Activated gamma-delta T cell treated with Interleukin-2 at 50 U/mL for 16 hours (primary cell): Measurements from ENCODE around the gene CACNA1B.
"Not testable (repeated sequence)": the region's sequence is repeated elsewhere in the genome, so short reads cannot be mapped to it uniquely, and the experiment has no call there.

Experiments used
- DNase-seq: peaks from one replicate; pipeline ENCODE4 v3.0.0-alpha.2; 2020

The CACNA1B gene

DNA sequence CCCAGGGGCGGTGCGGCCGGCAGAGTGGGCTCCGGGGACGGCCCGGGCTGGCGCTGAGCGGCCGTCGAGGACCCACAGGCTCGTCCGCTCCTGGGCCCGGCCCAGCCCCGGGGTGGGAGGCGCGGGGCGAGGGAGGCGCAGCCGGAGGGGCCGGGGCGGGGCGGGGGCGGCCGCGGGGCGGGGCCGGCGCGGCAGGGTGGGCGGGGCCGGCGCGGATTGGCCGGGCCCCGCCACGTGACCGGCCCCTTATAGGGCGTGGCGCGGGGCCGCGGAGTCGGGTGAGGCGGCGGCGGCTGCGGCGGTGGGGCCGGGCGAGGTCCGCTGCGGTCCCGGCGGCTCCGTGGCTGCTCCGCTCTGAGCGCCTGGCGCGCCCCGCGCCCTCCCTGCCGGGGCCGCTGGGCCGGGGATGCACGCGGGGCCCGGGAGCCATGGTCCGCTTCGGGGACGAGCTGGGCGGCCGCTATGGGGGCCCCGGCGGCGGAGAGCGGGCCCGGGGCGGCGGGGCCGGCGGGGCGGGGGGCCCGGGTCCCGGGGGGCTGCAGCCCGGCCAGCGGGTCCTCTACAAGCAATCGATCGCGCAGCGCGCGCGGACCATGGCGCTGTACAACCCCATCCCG lies at the start of gene CACNA1B:
Gene CACNA1B, plus strand, starts transcription at position 277 of the 617 bp plus-strand sequence. Its CDS starts 152 bp downstream, at position 429.
- not testable (repeated sequence) for DNase-seq

DNA sequence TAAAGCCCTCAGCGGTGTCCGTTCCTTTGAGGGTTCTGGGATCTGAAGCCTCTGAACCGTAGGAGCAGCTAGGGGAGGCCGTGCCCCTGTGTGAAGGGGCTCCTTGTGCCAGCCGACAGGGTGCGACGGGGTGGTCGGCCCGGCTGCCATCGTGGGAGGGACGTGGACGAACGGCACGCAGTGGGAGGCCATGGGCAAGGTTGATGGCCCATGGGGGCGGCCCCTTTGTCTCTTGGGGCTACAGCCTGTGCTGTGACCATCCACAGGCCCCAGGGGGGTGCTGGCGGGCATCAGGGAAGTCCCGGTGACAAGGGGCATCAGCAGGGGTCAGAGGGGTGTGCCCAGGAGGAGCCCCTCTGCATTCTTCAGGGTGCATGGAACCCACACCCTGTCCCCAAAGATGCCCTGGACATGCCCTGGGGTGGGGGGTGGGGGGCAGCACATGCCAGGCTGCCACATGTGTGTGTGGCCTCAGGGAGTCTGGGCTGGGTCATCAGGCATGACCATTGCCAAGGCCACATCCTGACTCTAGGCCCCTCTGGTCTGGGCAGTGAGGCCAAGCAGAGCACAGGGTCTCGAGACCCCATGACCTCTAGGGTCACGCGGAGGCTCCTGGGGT lies 49.6 kb upstream of the CACNA1B start:
- no peak for DNase-seq

DNA sequence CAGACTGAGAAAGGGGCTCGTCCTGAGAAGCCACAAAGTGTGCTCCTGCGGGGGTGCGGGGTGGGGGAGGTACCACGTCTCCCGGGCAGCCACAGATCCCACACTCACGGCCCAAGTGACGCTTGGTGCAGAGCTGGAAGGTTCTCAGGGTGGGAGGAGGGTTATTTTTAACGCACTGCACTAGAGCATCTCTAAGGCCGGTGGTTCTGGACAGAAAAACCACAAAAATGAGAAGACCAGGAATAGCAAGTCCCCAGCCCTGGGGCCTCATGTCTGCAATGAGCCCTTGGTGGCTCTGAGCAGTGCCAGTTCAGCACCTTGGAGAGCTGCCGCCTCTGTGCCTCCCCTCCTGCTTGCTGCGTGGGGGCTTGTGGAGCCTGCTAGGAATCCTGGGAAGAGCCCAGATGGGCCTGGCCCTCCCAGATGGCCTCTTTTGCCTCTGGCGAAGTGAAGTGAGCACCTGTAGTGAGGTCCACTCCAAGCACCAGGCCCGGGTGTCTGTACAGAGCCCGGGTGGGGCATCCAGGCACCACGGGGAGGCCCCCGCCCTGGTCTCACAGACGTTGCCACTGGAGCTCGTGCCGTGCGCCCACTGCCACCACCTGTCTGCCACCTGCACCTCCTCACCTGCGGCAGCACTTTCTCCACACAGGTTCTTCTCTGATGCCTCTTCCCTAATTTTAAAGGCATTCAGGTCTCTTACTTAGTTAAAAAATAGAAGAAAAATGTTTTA lies 48.9 kb upstream of the CACNA1B start:
- no peak for DNase-seq

DNA sequence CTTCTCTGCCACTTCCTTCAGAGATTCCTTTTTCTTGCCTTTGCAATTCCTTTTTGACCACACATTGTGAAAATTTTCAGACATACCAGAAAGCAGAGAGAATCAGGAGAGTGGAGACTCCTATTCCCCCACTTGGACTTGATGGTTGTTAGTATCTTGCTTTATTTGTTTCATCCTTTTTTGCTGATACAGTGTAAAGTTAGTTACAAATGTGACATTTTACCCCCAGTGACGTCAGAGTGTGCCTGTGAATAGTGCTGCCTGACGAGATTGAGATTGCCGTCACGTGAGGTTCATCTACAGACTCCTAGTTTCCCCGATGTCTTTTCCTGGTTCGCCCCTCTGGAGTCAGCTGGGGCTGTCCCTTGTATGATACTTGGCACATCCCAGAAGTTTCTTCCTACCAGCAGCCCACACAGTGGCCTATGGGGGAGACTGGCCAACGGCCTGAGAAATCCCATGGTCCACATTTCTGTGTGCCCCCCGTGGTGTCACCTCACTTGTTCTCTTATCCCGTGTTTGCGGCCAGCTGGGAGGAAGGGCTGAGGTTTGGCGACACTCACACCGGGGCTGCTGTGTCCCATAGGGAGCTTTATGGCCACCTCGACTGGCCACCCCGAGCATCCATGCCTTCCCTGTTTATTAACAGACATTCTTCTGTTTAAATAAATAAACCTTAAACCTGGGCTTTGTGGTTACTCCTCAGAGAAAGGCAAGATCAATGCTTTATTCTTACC lies 48.2 kb upstream of the CACNA1B start:
- DNase-seq = no peak

DNA sequence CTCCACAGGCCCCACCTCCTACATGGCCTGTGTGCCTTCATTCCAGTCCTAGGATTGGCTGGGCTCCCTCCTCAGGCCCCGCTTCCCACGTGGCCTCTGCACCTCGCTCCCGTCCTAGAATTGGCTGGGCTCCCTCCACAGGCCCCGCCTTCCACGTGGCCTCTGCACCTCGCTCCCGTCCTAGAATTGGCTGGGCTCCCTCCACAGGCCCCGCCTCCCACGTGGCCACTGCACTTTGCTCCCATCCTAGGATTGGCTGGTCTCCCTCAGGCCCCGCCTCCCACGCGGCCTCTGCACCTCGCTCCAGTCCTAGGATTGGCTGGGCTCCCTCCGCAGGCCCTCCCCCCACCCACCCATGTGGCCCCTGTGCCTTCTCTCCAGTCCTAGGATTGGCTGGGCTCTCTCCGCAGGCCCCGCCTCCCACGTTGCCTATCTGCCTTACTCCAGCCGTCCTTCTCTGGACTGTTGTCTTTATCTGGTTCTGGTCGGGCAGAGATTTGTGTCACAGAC lies 45.3 kb upstream of the CACNA1B start:
- DNase-seq = no peak

DNA sequence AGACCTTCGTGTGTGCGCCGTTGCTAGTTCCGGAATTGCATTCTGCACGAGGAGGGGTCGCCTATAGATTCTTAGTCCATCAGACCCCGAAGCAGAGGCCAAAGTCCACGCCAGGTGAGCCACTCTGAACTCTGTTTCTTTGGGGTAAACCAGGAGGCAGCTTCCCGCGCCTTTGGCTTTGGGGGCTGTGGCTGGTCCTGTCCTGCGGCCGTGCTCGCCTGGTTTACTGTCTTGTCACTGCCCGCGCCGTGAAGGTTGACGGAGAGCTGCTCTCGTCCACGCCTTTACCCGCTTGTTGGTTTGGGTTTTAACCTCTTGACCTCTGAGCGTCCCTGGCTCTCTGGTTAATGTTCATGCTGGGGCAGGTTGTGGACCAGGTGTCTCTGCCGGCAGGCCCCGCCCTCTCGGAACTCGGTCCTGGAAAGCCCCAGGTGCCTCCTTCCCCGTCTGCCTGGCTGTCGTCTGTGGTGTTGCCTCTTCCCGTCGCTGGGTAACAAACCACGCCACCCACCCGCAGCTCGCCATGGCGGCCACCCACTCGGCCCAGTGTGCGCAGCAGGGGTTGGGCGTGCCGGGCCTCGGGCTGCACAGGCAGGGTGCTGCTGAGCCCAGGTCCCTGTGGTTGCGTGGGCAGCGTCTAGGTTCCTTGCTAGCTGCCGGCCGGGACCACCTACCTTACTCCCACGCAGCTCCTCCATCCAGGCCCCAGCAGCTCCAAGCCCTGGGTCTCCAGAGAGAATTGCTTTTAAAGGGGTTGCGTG lies 44.6 kb upstream of the CACNA1B start:
- no peak for DNase-seq

DNA sequence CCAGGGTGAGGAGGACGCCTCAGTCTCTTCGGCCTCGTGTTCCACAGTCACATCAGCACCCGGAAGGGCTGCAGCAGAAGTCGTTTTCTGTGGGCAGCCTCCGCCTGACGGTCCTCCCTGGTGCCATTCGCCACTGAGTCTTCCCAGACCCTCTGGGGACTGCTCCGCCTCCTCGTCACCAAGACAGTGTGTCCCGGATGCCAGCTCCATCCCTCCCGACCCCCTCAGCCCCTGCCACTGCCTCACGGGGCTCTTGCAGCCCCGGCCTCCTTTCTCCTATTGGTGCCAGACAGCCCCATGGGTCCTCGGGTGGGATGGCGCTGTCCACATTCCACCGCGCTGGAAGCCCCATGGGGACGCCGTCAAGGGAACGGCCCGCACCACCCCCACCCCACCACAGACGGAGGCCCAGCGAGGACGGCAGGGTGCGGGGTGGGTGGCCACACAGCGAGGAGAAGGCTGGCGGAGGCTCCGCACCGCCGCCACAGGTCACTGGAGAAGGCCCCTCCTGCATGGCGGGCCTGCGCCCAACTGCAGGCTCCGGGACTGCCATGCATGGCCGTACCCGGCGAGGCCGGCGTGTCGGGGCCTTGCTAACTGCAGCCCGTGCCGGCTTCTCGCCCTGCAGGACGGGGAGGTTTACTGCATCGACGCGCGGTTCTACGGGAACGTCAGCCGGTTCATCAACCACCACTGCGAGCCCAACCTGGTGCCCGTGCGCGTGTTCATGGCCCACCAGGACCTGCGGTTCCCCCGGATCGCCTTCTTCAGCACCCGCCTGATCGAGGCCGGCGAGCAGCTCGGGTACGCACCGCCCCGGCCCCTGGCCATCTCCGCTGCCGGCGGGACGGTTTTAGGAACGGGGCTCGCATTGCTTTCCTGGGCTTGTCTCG lies 43.6 kb upstream of the CACNA1B start:
- DNase-seq = no peak

DNA sequence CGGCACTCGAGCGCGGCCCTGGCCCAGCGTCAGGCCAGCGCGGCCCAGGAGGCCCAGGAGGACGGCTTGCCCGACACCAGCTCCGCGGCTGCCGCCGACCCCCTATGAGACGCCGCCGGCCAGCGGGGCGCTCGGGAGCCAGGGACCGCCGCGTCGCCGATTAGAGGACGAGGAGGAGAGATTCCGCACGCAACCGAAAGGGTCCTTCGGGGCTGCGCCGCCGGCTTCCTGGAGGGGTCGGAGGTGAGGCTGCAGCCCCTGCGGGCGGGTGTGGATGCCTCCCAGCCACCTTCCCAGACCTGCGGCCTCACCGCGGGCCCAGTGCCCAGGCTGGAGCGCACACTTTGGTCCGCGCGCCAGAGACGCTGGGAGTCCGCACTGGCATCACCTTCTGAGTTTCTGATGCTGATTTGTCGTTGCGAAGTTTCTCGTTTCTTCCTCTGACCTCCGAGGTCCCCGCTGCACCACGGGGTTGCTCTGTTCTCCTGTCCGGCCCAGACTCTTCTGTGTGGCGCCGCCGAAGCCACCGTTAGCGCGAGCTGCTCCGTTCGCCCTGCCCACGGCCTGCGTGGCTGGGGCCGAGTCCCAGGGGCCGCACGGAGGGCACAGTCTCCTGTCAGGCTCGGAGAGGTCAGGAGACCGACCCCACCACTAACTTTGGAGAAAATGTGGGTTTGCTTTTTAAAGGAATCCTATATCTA lies 42.6 kb upstream of the CACNA1B start:
- DNase-seq = no peak

DNA sequence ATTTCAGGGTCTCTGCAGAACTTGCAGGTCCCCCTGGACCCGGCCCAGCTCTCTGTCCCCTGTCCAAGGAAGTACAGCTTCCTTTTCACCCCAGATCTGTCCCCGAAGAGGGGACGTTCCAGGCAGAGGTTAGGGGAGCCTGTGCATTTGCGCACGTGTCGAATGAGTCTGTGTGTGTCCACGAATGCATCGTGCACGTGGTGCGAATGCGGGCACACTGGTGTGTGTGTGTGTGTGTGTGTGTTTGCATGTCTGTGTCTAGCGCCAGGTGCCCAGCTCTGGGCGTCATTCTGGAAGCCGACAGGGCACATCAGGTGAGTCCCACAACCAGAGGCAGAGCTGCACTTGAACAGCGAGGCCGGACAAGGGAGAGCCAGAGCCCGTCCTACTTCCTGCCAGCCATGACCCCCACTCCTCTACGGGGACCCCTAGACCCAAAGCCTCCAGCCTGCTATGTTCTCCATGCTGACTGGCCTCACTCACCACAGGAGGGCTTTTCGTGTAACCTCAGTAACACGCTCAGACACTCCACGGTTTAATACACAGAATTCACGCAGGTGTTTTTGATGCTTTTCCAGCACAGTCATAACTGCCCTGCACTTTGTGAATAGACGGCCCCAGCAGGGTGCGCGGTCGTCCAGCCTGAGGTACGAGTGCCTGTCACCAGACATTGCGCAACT lies 41.3 kb upstream of the CACNA1B start:
- DNase-seq = no peak

DNA sequence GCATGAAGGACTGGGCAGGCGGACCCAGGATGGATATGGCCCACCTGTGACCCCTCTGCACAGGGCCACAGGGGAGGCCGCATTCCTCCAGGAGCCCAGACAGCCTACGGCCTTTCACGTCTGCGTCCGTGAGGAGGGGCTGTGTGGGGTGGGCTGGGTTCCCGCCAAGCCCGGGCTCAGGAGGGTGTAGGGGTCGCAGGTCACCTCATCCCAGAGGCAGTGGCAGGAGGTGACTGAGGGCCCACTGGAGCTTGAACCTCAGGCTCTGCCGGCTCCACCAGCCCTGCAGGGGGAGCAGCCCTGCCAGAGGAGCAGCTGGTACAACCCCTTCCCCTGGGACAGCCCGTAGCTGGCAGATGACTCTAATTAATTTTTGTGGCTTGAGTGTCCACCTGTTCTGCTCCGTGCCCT lies 40.7 kb upstream of the CACNA1B start:
- no peak for DNase-seq

DNA sequence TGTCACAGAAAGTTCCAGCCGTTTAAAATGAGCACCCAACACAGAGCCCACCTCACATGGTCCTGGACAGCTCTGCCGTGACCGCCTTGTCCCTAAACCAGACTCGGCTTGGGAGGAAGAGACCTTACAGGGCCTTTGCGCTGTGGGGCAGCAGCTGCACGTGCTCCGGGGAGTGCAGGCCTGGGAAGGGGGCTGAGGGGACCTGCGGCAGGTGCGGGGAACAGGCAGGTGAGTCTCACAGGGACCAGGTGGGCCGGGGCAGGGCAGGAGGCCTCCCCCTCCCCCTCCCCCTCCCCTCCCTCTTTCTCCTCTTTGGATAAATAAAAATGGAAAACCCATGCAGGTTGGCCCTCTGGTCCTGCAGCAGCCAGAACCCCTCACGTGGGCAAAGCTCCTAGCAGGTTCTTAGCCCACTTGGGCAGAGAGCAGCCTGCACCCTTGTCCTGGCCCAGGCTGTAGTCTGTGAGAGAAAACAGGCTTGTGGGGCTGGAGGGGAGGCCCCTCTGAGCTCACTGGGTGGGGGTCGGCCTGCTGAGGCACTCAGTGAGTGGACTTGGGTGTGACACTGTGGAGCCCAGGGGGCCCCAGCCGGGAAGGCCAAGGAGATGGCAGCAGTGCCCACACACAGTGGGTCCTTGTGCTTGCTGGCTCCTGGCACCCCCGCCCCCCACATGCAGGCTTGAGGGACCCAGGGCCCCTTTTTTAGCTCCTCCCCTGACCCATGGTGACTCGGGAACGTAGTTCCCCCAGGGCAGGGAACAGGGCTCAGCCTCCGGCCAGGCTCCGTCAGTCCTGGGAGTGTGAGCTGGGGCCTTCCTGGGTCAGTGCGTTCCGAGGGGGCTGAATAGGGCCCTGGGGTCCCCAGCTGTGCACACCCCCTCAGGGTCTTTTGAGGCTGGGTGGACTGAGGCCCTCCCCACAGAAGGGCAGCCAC lies 40.0 kb upstream of the CACNA1B start:
- no peak for DNase-seq

DNA sequence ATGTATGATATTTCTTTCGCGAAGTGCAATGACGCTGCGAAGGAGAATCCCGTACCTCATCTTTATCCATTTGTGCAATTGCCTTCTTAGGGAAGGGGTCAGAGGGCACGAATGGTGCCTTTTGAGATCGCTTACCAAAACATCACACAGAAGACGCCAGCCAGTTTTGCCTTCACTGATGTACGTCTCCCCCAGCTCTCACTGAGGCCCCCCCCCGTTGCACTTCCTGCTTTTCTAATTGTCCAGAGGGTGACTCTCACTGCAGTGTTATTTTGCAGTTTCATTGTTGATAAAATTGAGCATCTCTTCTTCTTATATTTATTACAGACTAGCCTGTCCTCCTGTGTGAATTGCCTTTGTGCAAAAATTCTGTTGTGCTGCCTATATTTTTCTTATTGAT lies 39.0 kb upstream of the CACNA1B start:
- no peak for DNase-seq

DNA sequence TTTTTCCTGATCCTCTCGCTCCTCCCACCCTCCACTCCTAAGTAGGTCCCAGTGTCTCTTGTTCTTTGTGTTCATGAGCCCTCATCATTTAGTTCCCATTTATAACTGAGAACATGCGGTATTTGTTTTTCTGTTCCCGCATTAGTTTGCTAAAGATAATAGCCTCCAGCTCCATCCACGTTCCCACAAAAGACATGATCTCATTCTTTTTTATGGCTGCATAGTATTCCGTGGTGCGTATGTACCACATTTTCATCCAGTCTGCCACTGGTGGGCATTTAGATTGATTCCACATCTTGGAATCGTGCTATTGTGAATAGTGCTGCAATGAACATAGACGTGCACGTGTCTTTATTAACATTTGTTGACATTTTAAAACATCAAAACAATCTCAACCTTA lies 34.2 kb upstream of the CACNA1B start:
- no peak for DNase-seq

DNA sequence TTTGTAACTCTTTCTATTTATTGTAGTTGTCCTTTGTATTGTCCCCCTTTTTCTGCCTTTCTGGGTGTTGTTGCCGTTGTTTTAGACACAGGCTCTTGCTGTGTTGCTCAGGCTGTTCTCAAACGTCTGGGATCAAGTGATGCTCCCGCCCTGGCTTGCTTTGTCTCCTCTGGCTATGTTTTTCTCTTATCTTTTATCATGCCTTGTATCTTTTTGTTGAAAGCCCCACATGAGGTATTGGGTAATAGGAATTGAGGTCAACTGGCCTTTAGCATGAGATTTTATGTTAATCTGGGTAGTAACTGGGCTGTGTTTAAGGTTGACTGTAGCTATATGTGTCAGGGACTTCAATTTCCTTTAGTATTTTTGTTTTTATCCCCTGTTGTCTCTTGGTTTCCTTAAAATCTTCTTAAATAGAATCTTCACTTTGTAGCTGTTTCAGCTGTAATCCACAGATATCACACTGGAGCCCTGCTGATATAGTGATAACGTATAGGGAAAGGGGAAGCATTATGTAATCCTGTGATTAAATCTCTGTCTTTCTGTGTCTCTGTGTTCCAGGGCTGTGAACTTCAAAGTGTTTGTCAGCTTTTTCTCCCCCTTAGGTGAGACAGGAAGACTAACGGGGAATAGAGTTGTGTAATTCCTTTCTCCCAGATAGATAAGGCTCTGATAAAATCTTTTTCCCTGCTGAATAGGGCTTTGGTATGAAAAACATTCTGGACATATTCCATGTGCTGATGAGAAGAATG lies 25.9 kb upstream of the CACNA1B start:
- no peak for DNase-seq

DNA sequence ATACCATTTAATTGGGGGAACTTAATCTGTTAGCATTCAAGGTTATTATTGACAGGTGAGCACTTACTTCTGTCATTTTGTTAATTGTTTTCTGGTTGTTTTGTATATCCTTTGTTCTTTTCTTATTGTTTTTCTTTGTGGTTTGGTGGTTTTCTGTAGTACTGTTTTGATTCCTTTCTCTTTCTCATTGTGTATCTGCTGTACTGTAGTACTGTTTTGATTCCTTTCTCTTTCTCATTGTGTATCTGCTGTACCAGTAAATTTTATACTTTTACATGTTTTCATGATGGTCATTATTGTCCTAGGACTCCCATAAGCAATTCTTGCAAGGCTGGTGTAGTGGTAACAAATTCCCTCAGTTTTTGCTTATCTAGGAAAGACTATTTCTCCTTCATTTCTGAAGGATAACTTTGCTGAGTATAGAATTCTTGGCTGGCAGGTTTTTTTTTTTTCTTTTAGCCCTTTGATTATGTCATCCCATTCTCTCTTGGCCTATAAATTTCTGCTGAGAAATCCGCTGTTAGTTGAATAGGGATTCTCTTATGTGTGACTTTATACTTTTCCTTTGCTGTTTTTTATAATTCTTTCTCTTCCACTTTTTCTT lies 24.1 kb upstream of the CACNA1B start:
- DNase-seq = no peak

DNA sequence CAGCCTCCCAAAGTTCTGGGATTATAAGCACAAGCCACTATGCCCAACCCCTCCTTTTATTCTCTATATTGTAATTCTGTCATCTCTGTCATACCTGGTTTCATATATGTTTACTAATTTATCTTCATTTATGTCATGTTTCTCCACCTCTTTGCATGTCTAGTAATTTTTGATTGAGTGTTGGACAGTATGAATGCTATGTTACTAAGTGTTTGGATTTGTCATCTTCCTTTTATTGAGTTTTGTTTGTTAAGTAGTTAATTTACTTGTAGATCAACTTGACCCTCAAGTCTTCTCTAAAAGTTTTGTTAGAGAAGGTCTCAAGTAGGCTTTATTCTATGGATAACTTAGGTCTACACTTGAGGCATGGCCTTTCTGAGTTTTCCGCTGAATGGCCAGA lies 17.2 kb upstream of the CACNA1B start:
- DNase-seq = no peak

DNA sequence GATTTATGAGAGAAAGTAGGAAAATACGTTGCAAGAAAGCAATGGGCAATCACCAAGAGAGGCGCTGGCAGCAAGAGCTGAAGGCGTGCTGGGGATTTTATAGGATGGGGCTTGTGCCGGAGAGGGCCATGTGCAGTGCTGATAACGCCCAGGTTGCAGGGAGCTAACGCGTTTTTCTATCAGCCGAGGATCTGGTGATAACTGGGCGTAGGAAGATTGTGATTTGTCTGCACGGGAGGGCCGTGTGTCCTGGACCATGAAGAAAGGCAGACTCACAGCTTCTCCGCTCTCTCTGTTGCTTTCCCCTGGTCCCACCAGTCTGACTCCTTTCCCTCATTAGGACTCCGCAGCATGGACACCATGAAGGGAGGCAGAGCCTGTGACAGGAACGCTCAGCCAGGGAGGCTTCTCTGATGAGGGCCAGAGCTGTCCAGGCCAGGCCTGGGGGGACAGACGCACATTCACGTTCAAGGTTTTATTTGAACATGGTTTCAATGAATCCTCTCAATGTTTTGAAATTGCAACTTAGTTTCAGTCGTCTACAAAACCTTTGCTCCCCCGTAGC lies 11.9 kb upstream of the CACNA1B start:
- DNase-seq = no peak
